ENCODE data around the gene TSHZ1.
"Not testable (repeated sequence)": the region's sequence is repeated elsewhere in the genome, so short reads cannot be mapped to it uniquely, and the experiment has no call there.

Gene TSHZ1

DNA sequence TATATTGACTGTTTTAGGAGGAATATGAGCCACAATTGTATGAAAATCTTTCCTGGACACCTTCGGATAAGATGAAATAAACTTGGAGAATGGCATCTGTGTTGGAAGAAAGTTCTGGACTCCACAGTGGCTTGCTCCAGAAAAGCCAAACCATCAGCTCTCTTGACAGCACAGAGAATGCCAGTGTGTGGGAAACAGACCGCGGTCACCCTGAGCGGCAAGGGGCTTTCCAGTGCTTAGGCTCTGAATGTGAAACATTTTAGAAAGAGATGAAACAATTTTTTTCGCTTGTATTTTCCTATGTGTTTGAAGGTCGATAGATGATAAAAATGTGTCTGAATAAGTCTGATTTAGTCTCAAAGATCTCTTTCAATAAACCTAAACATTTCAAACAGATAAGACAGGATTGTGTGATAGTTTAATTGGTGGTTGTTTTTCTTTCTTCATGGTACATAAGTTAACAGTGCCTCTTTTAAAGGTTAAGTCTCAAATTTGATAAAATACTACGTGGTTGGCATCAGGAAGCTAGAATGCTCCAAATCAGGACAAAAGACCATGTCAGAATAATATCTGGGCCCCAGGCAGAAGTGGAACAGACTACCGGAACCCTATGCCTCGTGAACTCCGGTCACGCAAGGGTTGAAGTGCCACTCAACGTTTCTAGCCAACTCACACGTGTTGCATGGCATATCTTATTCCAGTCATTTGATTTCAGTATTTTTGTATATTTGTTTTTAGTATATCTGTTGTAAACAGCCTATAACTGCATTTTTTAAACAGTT, 30.6 kb upstream of the TSHZ1 start:
- no peak for DNase-seq (ENCODE audit: low read depth, low spot score)

DNA sequence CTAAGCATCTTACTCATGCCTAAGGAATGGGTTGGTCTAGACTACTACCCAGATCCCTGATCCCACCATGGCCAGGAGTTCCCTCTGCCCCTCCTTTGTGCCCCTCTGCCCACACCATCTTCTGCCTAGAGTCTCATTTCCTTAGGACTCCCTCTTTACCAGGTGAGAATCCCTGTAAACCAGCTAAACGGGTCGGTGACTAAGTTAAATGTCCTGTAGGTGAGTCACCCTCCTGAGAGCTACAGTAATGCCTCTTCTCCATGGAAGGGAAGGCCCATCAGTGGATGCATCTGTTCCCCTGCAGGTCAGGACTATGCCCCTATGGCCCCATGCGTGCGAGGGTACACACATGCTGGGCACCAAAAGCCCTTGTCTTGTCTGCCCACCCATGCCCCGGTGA, 27.1 kb upstream of the TSHZ1 start:
- DNase-seq (ENCODE audit: low read depth, low spot score) = no peak

DNA sequence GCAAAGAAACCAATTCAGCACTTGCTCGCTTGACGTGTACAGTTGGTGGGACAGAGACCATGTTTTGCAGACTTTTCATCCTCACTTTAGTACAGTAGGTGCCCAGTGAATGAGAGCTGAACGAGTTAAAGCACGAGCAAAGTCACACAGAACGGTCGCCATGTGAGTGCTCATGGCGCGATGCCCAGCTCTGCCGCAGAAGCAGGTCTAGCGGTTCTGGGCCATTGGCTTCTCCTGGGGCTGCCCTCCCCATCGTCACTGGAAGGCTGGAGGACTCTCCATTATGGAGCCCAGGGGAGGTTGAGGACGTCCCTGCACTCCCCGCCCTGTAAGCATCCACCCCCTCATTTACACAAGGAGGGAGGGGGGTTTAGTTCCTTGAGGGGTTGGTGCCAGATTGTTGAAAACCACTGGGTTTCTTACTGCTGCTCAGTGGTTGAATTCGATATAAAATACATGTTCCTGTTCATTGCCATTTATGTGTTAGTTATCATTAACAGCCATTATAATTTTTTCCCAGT, 26.6 kb upstream of the TSHZ1 start:
- DNase-seq (ENCODE audit: low read depth, low spot score) = no peak

DNA sequence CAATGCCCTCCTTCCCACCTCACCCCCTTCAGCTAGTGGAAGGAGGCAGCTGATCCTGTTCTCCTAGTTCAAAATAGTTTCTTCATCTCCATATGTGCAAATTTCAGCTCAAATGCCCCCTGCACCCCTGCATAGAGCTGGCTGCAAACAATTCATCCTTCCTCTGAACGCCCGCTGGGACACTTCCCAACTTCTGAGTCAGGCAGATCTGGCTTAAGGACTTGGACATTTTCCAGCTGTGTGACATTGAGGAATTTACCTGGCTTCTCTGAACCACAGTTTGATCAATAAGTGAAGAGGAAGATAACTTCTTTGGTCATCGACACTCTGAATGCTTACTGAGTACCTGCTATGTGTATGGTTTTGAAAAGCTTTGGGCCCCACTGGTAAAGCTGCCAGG, 25.1 kb upstream of the TSHZ1 start:
- no peak for DNase-seq (ENCODE audit: low read depth, low spot score)

DNA sequence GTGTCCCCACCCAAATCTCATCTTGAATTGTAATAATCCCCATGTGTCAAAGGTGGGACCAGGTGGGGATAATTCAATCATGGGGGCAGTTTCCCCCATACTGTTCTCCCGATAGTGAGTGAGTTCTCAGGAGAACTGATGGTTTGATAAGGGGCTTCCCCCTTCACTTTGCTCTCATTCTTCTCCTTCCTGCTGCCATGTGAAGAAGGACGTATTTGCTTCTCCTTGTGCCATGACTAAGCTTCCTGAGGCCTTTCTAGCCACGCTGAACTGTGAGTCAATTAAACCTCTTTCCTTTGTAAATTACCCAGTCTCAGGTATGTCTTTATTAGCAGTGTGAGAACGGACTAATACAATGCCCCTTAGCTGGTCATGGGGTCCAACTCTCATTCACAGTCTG, 22.9 kb upstream of the TSHZ1 start:
- not testable (repeated sequence) for DNase-seq (ENCODE audit: low read depth, low spot score)

DNA sequence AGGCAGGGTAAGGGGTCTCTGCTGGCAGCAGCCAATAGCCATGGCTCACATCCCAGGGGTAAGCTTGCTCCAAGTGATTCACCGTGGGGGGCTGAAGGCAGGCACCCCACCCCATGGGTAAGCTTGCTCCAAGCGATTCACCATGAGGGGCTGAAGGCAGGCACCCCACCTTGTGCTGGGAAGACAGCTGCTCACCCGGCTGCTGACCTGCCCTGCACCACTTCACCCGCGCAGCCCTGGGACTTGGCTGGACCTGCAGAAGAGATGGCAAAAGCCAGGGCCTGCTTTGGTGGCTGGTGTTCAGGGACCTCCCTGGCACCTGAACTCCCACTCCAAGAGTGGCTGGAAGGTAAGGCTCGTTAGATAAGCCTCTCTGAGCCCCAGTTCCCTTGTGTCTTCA, 20.9 kb upstream of the TSHZ1 start:
- no peak for DNase-seq (ENCODE audit: low read depth, low spot score)

DNA sequence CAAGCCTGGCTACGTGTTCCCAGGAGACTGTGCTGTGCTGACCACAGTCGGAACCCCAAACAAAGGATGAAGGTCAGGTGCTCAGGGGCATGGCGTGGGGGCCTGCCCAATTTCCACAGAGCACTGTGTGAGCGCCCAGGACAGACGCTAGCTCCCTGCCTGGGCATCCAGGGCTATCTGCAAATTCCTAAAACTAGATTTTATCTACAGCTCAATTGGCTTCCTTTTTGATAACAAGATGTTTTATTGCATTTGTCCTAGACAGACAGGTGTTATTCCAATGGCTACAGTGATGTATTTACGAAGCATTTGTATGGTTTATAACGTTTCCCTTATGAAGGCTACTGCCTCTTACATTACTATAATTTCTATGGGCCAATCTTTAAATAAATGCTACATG, 17.7 kb upstream of the TSHZ1 start:
- no peak for DNase-seq (ENCODE audit: low read depth, low spot score)

DNA sequence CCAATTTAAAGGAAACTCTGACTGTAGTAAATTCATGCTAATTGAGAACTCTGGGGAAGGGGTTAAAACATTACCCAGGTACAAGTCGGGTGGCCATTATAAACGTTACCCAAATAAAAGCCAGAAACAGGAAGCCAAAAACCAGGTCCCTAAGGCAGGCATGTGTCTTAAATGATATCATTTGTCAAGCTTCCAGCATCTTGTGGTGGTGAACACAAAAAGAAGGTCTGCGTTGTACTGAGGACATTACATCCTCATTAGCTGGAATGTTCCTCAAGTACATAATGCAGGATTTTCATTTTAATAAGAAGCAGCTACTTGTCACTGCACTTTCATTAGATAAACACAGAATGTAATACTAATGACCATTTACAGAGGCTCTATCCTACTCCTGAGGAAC, 12.6 kb upstream of the TSHZ1 start:
- DNase-seq (ENCODE audit: low read depth, low spot score) = peak; percentile 44

DNA sequence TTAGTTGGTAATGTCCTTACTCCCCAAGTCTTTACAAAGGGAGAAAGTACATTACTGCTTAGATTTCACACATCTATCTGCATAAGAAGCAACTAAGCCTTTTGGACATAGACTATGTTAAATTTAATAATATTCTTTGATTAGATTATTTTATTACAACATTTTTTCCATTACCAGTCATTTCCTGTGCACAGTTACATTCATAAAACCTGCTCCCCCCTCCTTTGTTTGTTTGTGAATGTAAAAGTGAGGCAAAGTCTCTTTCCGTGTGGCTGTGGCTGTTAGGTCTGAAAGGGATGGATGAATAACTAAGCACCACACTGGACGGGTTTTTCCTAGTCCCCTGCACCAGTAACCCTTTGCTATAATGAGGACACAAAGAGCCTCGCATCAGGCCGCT, 11.3 kb upstream of the TSHZ1 start:
- DNase-seq (ENCODE audit: low read depth, low spot score) = peak; percentile 18

DNA sequence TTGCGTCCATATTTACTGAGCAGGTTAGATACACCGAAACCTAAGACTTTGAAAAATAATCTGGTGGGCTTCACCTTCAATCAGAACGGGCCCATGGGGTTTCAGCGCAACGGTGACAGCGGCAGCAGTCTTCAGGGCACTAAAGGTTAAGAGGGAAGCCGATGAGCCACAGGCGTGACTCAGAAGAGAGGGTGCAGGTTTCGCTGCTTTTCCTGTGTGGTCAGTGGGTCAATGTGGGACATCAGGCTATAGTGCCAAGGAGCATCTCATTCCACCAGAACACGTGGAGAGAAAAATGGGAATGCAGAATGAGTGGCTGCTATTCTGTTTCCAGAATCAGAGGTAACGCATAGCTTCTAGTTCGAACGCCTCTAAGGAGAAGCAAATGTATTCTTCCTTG, 10.5 kb upstream of the TSHZ1 start:
- DNase-seq (ENCODE audit: low read depth, low spot score) = no peak

DNA sequence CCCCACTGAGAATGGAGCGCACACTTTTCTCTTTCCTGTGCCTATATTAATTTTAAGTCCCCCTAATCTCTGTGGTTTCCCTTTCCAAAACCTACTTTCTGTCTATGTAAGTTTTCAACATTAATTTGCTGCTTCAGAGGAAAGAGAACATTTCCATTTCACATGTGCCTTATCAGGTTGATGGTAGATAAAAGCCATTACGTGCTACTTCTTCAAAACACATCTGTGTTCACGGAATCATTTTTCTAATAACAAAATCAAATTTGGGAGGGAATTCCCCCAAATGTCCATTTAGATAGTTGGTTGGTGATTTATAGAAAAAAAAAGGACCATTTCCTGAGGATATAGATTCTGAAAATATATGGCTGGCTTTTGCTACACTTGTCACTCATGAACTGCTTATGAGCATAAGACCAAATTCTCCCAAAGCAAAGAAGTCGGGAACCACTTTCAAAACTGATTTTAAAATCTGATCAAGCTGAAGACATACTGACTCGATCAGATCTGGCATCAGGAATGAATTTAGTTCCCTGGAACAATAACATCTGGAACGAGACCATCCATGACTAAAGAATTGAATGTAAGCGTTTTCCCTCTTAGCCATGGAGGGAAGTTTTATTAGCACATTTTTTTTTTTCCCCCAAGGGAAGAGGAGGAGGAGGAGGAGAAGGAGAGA, 9.9 kb upstream of the TSHZ1 start:
- no peak for DNase-seq (ENCODE audit: low read depth, low spot score)

DNA sequence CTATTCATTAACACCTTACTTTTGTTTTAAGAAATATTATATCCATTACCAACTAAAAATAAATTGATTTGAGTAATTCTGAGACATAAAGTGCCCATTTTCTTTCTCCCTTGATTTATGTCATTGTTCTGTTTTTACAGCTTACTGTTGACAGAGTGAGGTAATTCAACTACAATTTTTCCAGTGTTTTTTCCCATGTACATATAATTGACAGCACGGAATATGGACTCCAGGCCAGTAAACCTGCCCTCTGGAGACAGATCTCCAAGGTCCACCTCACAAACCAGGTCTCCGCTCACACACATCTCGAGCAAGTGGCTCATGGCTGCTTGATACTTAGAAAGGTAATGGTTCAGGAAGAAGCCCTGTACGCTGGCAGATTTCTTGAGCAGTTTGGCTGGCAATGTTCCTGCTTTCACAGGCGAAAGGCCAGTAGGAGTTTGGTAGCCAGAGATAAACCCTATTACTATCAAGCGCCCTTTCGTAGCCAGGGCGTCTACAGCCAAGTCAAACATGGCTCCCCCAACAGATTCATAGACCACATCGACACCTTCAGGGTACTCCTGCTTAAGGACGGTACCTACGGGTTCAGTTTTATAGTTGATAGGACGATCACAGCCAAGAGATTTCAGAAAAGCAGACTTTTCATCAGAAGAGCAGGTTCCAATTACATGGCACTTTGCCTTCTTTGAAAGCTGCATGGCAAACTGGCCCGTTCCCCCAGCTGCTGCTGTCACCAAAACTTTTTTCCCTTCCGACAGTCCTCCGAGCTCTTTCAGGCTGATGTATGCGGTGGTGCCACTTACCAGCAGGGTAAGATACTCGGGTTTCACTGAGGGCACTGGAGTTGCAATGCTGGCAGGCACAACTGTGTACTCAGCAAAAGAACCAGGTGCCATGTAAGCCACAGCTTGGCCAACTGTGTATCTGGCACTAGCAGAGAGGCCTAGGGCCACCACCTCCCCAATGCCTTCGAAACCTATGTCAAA, 9.0 kb upstream of the TSHZ1 start:
- DNase-seq (ENCODE audit: low read depth, low spot score) = peak; percentile 44

DNA sequence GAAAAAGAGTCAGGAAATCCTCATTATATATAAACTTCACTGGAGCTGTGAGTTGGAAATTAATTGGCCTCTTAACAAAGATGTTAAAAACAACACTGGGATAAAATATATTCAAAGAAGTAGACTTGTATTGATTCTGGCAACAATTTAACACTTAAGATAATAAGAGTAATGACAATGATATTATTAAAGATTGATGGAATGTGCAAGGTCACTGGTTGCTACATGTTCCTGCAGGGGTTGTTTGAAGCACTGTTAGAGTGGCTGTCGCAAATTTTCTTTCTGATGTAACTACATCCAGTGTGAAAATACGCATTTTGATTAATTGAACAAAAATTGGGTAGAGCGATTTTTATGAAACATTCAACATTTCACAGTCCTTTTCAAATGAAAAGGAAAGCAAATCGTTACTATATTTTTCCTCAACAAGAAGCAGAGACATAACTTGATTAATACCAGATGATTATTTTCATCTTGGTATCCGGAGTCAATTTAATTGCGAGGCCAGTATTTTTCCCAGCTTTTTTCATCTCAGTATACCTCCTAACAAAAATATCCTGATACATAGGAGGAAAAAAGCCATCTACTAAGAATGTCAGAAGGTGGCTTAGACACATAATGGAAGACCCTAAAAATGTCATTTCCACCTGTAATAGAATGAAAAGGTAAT, 7.8 kb upstream of the TSHZ1 start:
- no peak for DNase-seq (ENCODE audit: low read depth, low spot score)

DNA sequence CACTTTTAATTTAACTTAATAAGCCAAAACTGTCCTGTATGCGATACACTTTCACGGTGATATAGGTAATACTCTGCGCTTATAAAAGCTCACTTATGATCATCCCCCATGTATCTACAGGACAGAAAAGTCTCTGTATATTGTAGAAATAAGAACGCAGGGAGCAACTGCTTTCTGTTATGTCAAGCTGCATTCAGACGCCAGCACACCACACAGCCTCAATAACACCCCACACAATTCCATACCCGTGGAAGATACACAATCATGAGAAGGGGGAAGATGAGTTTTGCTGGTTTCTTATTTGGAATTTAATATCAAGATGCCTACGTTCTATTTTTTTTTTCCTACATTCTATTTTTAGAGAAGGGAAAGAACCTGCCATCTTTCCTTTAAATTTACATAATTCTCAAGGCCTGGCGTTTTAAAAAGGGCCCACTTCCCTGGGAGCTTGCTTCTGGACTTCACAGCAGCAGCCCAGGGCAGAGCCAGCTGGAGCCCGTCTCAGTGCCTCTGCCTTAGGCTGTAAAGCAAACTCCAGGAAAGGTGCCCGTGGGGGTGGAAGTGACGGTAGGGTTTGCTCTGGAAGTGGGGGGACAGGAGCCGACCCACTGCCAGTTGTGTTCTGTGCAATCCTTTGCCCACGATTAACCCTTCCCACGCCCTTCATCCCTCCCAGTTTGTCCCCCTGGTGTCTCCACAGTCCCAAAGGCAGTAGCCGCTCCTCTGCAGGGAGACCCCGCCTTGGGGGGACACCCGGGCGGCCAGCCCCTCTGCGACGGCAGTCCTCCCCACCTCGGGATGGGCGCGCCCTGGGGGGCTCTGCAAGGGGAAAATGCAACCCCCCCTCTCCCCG, 7.0 kb upstream of the TSHZ1 start:
- DNase-seq (ENCODE audit: low read depth, low spot score) = peak; percentile 62

DNA sequence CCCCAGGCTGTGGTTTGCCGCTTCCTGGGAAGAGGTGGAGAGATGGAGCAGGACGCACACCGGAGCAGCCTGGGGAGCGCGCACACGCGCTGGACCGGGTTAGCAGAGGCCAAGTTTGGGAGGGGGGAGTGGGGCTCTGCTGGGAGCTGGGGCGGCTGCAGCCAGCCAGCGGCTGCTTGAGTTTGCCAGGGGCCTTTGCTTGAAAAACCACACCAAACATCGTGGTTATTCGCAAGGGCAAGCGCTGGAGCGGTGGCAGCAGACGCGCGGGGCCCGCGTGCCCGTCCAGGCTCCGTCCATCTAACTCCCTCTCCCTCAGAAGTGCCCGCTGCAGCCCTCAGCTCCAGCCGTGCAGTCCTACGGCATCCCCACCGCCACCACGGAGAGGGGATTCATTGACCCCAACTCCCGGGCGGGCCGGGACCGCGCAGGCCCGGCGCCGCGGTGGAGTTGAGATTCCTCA, 6.3 kb upstream of the TSHZ1 start:
- DNase-seq (ENCODE audit: low read depth, low spot score) = peak; percentile 67

DNA sequence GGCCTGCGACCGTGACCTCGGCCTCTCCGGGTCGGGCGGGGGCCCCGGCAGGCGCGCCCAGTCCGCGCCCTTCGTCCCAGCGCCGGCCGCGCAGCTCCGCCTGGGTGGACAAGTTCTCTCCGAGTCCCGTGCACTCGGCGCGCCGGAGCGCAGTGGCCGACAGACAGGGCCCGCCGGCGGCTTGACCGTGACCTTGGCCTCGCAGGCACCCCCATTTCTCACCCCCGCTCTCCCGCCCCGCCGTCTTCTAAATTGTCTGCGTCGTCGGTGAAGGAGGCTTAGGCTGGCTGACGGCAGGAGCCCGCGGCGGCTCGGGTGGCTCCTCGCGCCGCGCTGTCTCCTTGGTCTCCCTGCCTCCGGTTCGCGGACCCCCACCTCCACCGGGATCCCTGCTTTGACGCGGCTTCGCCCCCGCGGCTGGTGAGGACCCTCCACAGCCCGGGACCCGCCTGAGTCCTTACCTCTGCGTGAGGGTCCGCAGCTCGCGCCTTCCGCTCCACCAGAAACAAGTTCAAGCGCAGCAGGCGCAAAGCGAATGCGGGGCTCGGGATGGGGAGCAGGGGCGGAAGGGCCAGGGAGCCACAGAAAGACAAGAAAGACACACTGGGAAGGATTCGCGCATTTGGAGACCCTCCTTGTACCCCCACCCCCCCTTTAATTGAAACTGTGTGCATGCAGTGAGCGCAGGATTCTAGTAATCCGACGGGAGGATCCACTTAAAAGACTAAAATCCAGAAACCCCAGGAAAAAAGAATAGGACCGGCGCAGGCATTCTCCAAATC, 5.7 kb upstream of the TSHZ1 start:
- peak; percentile 62 for DNase-seq (ENCODE audit: low read depth, low spot score)

DNA sequence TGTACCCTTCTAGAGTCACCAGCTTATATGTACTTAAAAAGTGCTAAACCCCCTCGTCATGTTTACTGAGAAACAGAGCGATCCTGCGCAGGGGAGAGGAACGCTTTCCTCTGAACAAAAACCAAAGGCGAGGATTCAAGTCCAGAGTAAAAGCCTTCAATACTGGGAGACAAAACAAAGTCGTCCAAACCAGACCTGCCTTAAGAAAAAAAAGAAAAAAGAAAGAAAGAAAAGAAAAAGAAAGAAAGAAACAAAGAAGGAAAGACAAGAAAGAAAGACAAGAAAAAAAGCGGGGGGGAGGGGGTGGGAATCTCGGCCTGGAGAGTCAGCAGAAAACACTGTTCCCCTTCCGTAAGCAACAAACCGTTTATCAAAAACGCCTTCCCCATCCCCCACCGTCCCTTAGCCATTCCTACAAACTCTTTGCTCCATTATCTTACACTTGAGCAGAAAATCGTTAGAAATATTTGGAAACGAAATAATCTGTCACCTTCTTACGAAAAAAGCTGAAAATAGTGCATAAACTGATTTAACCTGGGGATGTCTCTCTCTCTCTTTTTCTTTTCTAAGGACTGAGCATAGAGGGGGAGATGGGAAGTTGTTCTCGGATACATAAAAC, 5.0 kb upstream of the TSHZ1 start:
- DNase-seq (ENCODE audit: low read depth, low spot score) = peak; percentile 48

DNA sequence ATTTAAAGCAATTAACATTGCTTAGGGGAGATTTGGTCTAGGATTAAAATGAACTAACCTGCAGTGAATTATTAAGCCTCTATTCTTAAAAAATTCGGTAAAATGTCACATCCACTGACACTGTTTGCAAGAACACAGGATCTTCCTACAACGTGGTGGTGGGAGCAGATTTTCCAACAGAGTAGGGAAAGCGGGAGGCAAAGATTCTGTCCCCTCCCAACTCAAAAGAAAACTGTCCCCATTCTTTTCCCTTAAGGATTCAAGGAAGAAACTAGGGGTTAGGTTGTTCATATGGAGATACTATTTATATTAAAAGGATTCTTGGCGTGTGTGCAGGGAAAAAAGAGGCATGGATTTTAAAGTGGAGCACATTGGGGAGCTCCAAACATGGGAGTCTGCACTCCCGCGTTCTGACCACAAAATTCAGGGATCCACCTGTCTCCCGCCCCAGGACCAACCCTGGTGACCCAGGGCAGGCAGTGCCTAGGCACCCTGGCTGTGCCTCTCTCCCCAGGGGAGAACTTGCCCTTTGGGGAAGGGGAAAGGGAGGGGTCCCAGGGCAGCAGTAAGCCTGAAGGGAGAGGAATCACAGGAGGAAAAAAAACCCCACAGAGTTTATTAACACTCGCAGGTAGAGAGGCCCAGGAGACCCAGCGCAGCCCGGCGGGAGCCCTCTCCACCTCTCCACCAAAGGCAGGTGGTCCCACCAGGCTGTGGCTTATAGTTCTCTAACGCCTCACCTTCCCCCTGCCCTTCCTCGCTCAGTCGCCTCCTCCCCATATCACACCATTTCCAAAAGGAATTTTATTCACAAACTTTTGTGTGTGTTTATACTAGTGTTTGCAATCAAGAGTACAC, 3.9 kb upstream of the TSHZ1 start:
- peak; percentile 20 for DNase-seq (ENCODE audit: low read depth, low spot score)
